HG02798 (cell line): ENCODE measurements around the gene BOLA2B.

Experiments used
- ATAC-seq: cut with Tn5 transposase; IDR thresholded peaks from one replicate; pipeline ENCODE4 v1.9.1; 2021; ENCODE audit warnings: mild to moderate bottlenecking; ENCODE audit not compliant: unreplicated experiment, poor library complexity

BOLA2B gene

DNA sequence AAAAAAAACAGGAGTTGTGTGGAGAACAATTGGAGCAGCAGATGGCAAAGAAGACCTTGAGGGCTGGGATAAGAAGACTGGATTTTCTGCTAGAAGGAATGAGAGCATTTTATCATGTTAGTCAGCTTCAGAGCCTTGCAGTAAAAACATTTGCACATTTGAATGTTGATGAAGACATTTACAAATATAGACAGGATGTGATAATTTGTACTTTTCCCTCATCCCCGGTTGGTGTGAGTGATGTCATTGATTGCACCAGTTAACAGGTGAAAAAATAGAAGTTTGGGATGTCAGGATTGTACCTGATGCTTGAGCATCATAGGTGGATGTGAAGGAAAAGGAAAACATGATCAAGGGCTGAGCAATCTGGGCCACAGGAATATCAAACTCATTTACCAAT lies 47.8 kb downstream of the BOLA2B start:
- no peak for ATAC-seq

DNA sequence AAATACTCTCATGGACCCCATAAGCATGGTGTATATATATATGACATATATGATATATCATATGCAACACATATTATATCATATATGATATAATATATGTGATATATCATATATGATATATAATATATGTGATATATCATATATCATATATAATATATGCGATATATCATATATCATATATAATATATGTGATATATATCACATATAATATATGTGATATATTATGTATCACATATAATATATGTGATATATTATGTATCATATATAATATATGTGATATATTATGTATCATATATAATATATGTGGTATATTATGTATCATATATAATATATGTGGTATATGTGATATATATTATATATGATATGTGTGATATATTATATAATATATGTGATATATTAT lies 48.5 kb downstream of the BOLA2B start:
- no peak for ATAC-seq

DNA sequence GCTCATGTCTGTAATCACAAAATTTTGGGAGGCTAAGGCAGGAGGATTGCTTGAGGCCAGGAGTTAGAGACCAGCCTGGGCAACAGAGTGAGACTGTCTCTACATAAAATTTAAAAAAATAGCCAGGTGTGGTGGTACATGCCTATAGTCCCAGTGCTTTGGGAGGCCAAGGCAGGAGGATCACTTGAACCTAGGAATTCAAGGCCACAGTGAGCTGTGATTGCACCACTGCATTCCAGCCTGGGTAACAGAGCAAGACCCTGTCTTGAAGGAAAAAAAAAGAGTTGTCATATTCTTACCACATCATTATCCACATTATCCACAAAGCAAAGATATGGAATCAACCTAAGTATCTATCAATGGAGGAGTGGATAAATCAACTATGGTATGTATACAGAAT lies 49.4 kb downstream of the BOLA2B start:
- no peak for ATAC-seq

DNA sequence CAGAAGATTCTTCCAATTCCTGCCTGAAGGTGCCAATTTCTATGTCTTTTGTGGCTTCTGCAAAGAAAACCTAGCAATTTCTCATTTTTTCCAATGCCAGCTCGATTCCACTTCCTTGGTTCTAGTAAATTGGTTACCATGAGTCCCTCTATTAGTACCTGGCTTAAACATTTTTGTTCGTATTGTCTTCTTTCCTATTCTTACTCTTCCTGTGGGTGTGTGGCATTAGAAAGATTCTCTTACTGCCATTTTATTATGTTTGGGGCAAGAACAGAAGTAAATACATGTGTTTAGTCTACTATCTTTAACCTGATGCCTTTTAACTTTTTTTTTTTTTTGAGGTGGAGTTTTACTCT lies 50.1 kb downstream of the BOLA2B start:
- ATAC-seq = no peak
